Astrocyte of the spinal cord (primary cell): ENCODE results near the gene FZD7.

Experiments
- DNase-seq: peaks from one replicate; pipeline ENCODE4 v3.0.0; 2011; ENCODE audit warnings: low read depth, low spot score
- H3K4me3 ChIP-seq: 2 replicates; pipeline ENCODE4 v1.5.1; 2011; ENCODE audit warnings: low read depth, mild to moderate bottlenecking, low read length, moderate library complexity
- in situ Hi-C: cut with HindIII; loops from 2 replicates; pipeline ENCODE4 v1.10.0; 2017; ENCODE audit warnings: low sequenced_read_pairs
- TF ChIP-seq, protein P1 (sequence below): IDR thresholded peaks from 2 replicates; pipeline ENCODE4 v1.5.1; 2012; ENCODE audit warnings: low read depth, mild to moderate bottlenecking, low read length, inconsistent platforms

FZD7 gene

DNA sequence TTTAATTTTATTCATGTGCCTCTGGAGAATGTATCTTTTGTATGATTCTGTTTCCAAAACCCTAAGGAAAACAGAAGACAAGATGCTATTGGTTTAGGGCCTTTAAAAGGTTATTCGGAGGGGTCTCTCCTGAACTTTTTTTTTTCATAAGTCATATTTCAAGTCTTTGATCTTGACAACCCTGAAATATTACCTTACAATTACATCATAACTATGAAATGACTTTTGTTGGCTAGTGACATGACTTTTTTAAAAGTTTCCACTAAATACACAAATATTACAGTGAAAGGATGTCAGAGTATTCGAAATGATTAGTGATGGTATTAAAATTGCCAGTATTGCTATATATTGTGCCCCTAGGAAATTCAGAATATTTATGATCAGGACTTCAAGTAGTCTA, 31.8 kb upstream of the FZD7 start:
- no peak for DNase-seq
- in situ Hi-C loops: no loop called here
- no peak overlapping the region for H3K4me3 ChIP-seq
- TF ChIP-seq, protein P1, sequence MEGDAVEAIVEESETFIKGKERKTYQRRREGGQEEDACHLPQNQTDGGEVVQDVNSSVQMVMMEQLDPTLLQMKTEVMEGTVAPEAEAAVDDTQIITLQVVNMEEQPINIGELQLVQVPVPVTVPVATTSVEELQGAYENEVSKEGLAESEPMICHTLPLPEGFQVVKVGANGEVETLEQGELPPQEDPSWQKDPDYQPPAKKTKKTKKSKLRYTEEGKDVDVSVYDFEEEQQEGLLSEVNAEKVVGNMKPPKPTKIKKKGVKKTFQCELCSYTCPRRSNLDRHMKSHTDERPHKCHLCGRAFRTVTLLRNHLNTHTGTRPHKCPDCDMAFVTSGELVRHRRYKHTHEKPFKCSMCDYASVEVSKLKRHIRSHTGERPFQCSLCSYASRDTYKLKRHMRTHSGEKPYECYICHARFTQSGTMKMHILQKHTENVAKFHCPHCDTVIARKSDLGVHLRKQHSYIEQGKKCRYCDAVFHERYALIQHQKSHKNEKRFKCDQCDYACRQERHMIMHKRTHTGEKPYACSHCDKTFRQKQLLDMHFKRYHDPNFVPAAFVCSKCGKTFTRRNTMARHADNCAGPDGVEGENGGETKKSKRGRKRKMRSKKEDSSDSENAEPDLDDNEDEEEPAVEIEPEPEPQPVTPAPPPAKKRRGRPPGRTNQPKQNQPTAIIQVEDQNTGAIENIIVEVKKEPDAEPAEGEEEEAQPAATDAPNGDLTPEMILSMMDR: no peak

DNA sequence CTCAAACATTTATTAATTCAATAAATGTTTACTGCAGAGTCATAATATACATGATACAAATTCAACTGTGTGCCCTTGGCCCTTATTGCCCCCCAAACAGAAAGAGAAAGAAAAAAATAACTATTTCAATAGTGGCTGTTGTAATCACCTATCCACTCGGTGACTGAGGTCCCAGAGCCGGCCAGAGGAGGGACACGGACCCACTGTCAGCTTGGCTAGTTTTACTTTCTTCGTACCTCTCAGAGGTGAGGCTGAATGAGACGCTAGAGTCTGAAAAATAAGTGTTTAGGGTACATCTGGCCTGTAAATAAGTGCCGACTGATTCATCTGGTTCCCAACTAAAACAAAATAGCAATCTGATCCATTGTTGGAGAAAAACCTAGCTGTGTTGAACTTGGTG, 31.3 kb upstream of the FZD7 start:
- no peak for DNase-seq
- TF ChIP-seq, protein P1: no peak
- no peak overlapping the region for H3K4me3 ChIP-seq
- in situ Hi-C loops: no loop called here

DNA sequence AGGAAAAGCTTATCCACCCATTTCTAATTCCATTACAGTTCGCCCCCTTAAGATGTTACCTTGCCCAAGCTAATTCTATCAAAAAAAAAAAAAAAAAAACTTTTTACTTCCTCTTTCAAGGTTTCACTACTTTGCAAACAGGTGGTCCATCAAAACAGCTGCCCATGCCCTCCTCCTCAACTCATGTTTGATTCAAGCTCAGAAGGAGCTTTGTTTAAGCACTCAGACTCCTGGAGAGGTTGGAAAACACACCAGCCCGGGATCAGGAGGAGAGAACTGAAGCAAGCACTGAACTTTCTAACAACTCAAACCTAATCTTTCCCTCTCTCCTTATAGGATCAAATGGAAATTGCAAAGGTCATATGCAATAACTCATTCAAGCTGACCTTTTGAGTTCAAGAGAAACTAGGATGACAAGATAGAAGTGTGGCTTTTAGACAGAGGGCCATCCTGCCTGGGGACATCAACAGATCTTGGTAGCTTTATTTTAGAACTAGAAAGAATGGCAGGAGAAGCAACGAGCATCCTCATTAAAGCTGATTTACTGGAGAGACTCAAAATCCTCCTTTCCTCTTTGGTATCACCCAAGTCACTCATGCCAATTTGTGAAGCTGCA, 28.3 kb upstream of the FZD7 start:
- DNase-seq: no peak
- in situ Hi-C loops: no loop called here
- H3K4me3 ChIP-seq: no peak overlapping the region
- TF ChIP-seq, protein P1: no peak

DNA sequence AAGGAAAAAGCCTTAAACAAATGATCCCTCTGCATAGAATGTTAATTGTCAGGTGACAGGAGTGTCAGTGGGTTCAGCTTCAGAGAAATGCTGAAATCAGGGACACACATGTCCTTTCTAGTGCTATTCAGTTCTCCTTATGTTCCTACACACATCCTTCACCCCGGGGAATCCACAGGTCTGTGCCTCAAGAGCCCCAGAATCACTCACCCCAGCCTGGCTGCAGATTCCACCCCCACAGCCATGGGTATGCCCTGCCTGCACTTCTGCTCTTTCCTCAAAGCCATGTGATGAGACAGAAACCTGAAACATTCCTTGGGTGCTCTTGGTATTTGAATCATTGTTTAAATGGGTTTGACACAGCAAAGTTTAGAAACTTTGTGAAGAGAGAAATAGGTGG, 27.4 kb upstream of the FZD7 start:
- in situ Hi-C loops: no loop called here
- no peak for DNase-seq
- TF ChIP-seq, protein P1: no peak
- H3K4me3 ChIP-seq: no peak overlapping the region

DNA sequence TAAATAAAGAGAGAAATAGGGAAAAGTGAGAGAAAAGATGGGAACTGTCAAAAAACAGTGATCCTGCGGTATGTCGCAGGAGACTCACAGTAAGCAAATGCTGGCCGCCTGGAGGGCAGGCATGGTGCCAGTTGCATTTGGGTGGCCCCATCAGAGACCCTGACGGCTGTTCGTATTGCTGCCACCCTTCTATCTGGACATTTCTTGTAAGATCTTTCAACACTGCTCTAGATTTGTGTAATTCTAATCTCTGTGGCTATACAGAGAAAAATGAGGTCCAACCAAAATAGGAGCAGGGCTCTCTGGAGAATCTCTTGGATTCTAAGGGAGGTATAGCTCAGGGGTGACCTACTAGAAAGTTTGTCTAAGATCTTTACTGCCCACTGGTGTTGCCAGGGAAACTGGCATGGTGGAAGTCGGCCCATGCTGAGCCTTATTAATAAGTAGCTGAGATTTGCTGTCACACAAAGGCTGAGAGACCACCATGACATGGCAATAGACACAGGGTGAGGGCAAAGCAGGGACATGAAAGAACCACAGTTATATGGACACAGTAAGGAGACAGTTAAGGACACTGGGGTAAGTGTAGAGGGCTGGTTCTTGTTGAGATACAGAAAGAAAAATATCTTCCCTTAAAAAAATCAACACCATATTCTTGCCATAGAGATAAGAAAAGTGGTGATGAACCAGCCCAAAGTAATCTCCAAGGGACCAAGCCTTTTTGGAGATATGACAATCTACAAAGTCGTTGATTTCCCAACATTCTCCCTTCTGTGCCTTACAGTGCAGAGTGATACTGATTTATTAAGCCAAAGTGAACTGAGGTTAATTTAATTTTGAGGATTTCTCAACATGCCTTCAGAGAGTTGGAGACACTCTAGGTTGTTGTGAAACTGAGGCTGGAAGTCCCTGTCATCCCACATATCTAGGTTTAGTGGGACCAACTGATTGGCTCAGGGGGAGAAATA, 26.4 kb upstream of the FZD7 start:
- in situ Hi-C loops: no loop called here
- H3K4me3 ChIP-seq: no peak overlapping the region
- DNase-seq: no peak
- TF ChIP-seq, protein P1: peak; percentile 32

DNA sequence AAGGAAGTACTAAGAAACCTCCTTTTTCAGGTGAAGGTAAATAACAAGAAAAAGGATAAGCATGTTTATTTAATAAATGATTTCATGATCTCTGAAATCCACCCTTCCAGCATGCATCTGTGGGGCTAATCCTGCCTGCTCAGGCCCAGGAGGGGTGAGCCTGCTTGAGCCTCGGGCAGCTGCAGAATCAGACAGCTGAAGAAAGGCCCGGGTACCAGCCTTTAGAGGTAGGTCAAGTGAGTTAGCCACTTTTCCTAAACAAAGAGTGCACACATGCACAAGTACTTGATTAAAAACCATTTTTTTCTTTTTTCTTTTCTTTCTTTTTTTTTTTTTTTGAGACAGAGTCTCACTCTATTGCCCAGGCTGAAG, 25.7 kb upstream of the FZD7 start:
- DNase-seq: no peak
- in situ Hi-C loops: no loop called here
- TF ChIP-seq, protein P1: no peak
- H3K4me3 ChIP-seq: no peak overlapping the region
